Gastrocnemius medialis (tissue), 4 donors: ENCODE data around the gene ABR.

Source experiments
- CTCF ChIP-seq, 5 experiments: fragments of 450-650 bp in 3 of 5; fragments of 200-600 bp in 2 of 5; sonication (generic) in 2 of 5; IDR thresholded peaks in 4 of 5; conservative IDR thresholded peaks in 1 of 5; 1 replicate in 4 of 5; 2 replicates in 1 of 5; pipeline ENCODE4 v1.5.1; 2016 to 2019; ENCODE audit warnings: antibody characterized with exemption in 5 of 5, mild to moderate bottlenecking in 3 of 5, moderate library complexity in 3 of 5
- POLR2A ChIP-seq, 2 donors: fragments of 450-650 bp; IDR thresholded peaks; one replicate each; pipeline ENCODE4 v1.6.1; 2017; ENCODE audit warnings: antibody characterized with exemption in 2 of 2, mild to moderate bottlenecking in 2 of 2, moderate library complexity in 2 of 2

GRCh38 chr17:1162116-1162855, 17.5 kb downstream of the ABR start:
- TF ChIP-seq POLR2A (IDR thresholded peaks at IDR 0.05) (no peak), CTCF (IDR thresholded peaks at IDR 0.05 in 4 of 5, conservative IDR thresholded peaks at IDR 0.05 in 1 of 5) (no peak)
